ENCODE measurements around the gene MATK. TPM values are rescaled to one million over a fixed set of nuclear protein-coding genes. Genes with fewer than 3 reads are reported as not detected.
A peak's percentile ranks its signal among the peaks of the same experiment; 100 is the strongest.

The MATK gene
- total and polyA plus RNA-seq, 3 experiments from 2014 or later, result 27.6 to 142 (median 28.1) TPM

GRCh38 chr19:3784607-3785450 lies 1.4 kb downstream of the MATK start:
- peaks cover 6 to 24% (median 20%) of the 10 kb centered on the region in 3 donors for H3K36me3 Mint-ChIP-seq
- H3K4me3 Mint-ChIP-seq, result peak overlapping the region; percentile 83 to 95 (median 90)
- no peaks in the 10 kb centered on the region for H3K27me3 ChIP-seq (ENCODE audit: insufficient read depth, low read length, poor library complexity, severe bottlenecking)
- peaks cover 15% of the 10 kb centered on the region for H3K9me3 ChIP-seq (ENCODE audit: low read length)
- peak overlapping the region; percentile 34 to 96 (median 84) for H3K27ac Mint-ChIP-seq
- CTCF ChIA-PET, result interaction anchor here (0.7 to 3.4 kb wide), 8 partner anchors 11 to 38 kb away, joined by 3 to 15 read pairs (median 6); partner anchors contain the start of gene MRPL54
- POLR2A ChIA-PET, result interaction anchor here (1.0 to 2.3 kb wide), 3 partner anchors 11 to 22 kb away, joined by 4 to 6 read pairs (median 6); no protein-coding TSS in a partner anchor
- peaks cover 10 to 20% (median 16%) of the 10 kb centered on the region in 5 donors for H3K9me3 Mint-ChIP-seq
- peaks cover 0 to 1% of the 10 kb centered on the region in 2 donors for H3K27me3 Mint-ChIP-seq
- H3K4me1 ChIP-seq (ENCODE audit: insufficient read depth, low read length), result peaks cover 15% of the 10 kb centered on the region
- H3K4me1 Mint-ChIP-seq, result peaks cover 34 to 48% (median 42%) of the 10 kb centered on the region in 3 donors
- peaks cover 7% of the 10 kb centered on the region for H3K36me3 ChIP-seq (ENCODE audit: insufficient read depth, low read length)
- peak overlapping the region; percentile 59 for H3K27ac ChIP-seq (ENCODE audit: low read depth, low read length)
- H3K4me3 ChIP-seq (ENCODE audit: low read length), result peak overlapping the region; percentile 58
- no peak for DNase-seq

GRCh38 chr19:3783660-3784584 lies 2.3 kb downstream of the MATK start:
- Histone ChIP-seq H3K36me3 (ENCODE audit: insufficient read depth, low read length) (peaks cover 7% of the 10 kb centered on the region), H3K9me3 (ENCODE audit: low read length) (peaks cover 15% of the 10 kb centered on the region), H3K27me3 (ENCODE audit: insufficient read depth, low read length, poor library complexity, severe bottlenecking) (no peaks in the 10 kb centered on the region), H3K27ac (ENCODE audit: low read depth, low read length) (no peak overlapping the region), H3K4me1 (ENCODE audit: insufficient read depth, low read length) (peaks cover 14% of the 10 kb centered on the region), H3K4me3 (ENCODE audit: low read length) (no peak overlapping the region)
- Mint-ChIP-seq H3K27me3 (peaks cover 0 to 1% of the 10 kb centered on the region in 2 donors), H3K4me3 (peak overlapping the region; percentile 83 to 95 (median 90)), H3K9me3 (peaks cover 10 to 20% (median 16%) of the 10 kb centered on the region in 5 donors), H3K4me1 (peaks cover 27 to 40% (median 36%) of the 10 kb centered on the region in 3 donors), H3K27ac (peak overlapping the region; percentile 67 to 96 (median 89)), H3K36me3 (peaks cover 6 to 24% (median 20%) of the 10 kb centered on the region in 3 donors)
- ChIA-PET CTCF (interaction anchor here (0.6 to 3.4 kb wide), 10 partner anchors 16 to 101 kb away, joined by 3 to 15 read pairs (median 5); partner anchors contain the start of gene MRPL54), POLR2A (interaction anchor here (2.0 to 2.3 kb wide), 2 partner anchors 14 to 21 kb away, joined by 6 read pairs; no protein-coding TSS in a partner anchor)
- DNase-seq, result peak in 4 of 5 donors; percentile 38 to 68 (median 55)

DNA sequence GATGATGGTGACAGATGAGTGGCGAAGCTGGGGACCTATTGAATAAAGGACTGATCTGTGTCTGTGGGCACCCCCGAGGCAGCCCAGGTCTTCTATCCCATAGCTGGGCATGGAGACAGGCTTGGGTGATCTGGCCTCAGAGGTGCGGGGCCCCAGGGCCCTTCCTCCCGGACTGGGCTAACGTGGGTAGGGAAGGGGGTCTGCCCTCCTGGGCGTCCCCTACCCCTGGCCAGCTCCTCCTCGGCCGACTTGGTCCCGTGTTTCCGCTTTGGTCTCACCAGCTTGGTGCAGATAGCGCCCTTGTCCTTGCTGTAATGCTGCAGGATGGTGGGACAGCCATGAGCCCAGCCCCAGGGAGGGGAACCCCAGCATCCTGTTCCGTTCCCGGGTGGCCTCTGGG lies 3.3 kb downstream of the MATK start:
- H3K9me3 Mint-ChIP-seq, result peaks cover 10 to 20% (median 16%) of the 10 kb centered on the region in 5 donors
- peak overlapping the region in 2 of 7 donors; percentile 18 to 59 for H3K4me3 Mint-ChIP-seq
- Histone ChIP-seq H3K27me3 (ENCODE audit: insufficient read depth, low read length, poor library complexity, severe bottlenecking) (no peaks in the 10 kb centered on the region), H3K27ac (ENCODE audit: low read depth, low read length) (no peak overlapping the region), H3K36me3 (ENCODE audit: insufficient read depth, low read length) (peaks cover 7% of the 10 kb centered on the region), H3K9me3 (ENCODE audit: low read length) (peaks cover 15% of the 10 kb centered on the region), H3K4me1 (ENCODE audit: insufficient read depth, low read length) (peaks cover 14% of the 10 kb centered on the region), H3K4me3 (ENCODE audit: low read length) (no peak overlapping the region)
- peaks cover 0 to 1% of the 10 kb centered on the region in 2 donors for H3K27me3 Mint-ChIP-seq
- ChIA-PET POLR2A (no interaction called here), CTCF (interaction anchor here (0.6 to 3.4 kb wide), 7 partner anchors 20 to 102 kb away, joined by 3 to 15 read pairs (median 6); partner anchors contain the start of gene MRPL54)
- peaks cover 6 to 24% (median 20%) of the 10 kb centered on the region in 3 donors for H3K36me3 Mint-ChIP-seq
- peak overlapping the region in 1 of 8 donors; percentile 70 for H3K27ac Mint-ChIP-seq
- peaks cover 23 to 36% (median 31%) of the 10 kb centered on the region in 3 donors for H3K4me1 Mint-ChIP-seq
- DNase-seq, result no peak

- Mint-ChIP-seq H3K4me1 (peaks cover 23 to 33% (median 29%) of the 10 kb centered on the region in 3 donors), H3K36me3 (peaks cover 6 to 24% (median 20%) of the 10 kb centered on the region in 3 donors), H3K27me3 (peaks cover 0 to 1% of the 10 kb centered on the region in 2 donors), H3K4me3 (peak overlapping the region in 6 of 7 donors; percentile 18 to 73 (median 46)), H3K9me3 (peaks cover 10 to 20% (median 16%) of the 10 kb centered on the region in 5 donors), H3K27ac (peak overlapping the region in 4 of 8 donors; percentile 61 to 83 (median 66))
- ChIA-PET CTCF (interaction anchor here (1.1 to 3.4 kb wide), 3 partner anchors 30 to 85 kb away, joined by 3 to 15 read pairs (median 6); no protein-coding TSS in a partner anchor), POLR2A (no interaction called here)
- H3K4me3 ChIP-seq (ENCODE audit: low read length), result no peak overlapping the region
- no peak overlapping the region for H3K27ac ChIP-seq (ENCODE audit: low read depth, low read length)
- H3K9me3 ChIP-seq (ENCODE audit: low read length), result peaks cover 15% of the 10 kb centered on the region
- H3K36me3 ChIP-seq (ENCODE audit: insufficient read depth, low read length), result peaks cover 7% of the 10 kb centered on the region
- DNase-seq, result no peak
- H3K4me1 ChIP-seq (ENCODE audit: insufficient read depth, low read length), result peaks cover 14% of the 10 kb centered on the region
- no peaks in the 10 kb centered on the region for H3K27me3 ChIP-seq (ENCODE audit: insufficient read depth, low read length, poor library complexity, severe bottlenecking)
These were observed 3.9 kb downstream of the MATK start for GRCh38 chr19:3782330-3782729.

DNA sequence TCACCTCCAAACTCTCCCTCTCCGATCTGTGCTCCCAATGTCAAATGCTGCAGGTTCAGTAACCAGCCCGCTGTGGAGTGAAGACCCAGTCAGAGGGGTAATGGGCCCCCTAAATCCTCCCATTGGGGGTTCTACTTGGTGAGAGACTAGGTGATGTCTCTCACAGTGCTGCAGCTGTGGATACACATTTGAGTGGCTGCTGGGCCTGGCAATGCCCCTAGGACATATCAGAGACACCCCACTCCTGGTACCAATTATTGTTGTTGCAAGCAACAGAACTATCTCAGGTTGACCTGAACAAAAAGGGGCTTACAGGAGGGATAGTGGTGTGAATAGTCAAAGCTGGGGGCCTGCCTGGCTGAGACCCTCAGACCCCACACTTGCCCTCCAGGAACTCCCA lies 4.6 kb downstream of the MATK start:
- POLR2A ChIA-PET, result interaction anchor here (1.1 kb wide), 1 partner anchor 19 kb away, joined by 6 read pairs; the partner anchor contains the start of gene MRPL54
- Mint-ChIP-seq H3K9me3 (peaks cover 10 to 20% (median 16%) of the 10 kb centered on the region in 5 donors), H3K27ac (peak overlapping the region in 4 of 8 donors; percentile 40 to 72 (median 62)), H3K27me3 (peaks cover 0 to 1% of the 10 kb centered on the region in 2 donors), H3K4me1 (peaks cover 23 to 30% (median 25%) of the 10 kb centered on the region in 3 donors), H3K4me3 (peak overlapping the region in 2 of 7 donors; percentile 28 to 59), H3K36me3 (peaks cover 7 to 24% (median 20%) of the 10 kb centered on the region in 3 donors)
- Histone ChIP-seq H3K4me1 (ENCODE audit: insufficient read depth, low read length) (peaks cover 10% of the 10 kb centered on the region), H3K27ac (ENCODE audit: low read depth, low read length) (no peak overlapping the region), H3K4me3 (ENCODE audit: low read length) (no peak overlapping the region), H3K9me3 (ENCODE audit: low read length) (peaks cover 15% of the 10 kb centered on the region), H3K36me3 (ENCODE audit: insufficient read depth, low read length) (peaks cover 7% of the 10 kb centered on the region), H3K27me3 (ENCODE audit: insufficient read depth, low read length, poor library complexity, severe bottlenecking) (no peaks in the 10 kb centered on the region)
- DNase-seq, result no peak
- CTCF ChIA-PET, result interaction anchor here (1.3 to 1.9 kb wide), 2 partner anchors 16 to 41 kb away, joined by 3 to 4 read pairs; no protein-coding TSS in a partner anchor

GRCh38 chr19:3780786-3781304 lies 5.3 kb downstream of the MATK start:
- ChIA-PET CTCF (interaction anchor here (1.0 to 2.2 kb wide), 4 partner anchors 17 to 42 kb away, joined by 3 to 9 read pairs (median 4); partner anchors contain the start of genes APBA3 and MRPL54), POLR2A (interaction anchor here (1.1 kb wide), 1 partner anchor 19 kb away, joined by 6 read pairs; the partner anchor contains the start of gene MRPL54)
- H3K27ac Mint-ChIP-seq, result peak overlapping the region in 6 of 8 donors; percentile 7 to 72 (median 58)
- peak overlapping the region in 1 of 7 donors; percentile 46 for H3K4me3 Mint-ChIP-seq
- H3K27me3 ChIP-seq (ENCODE audit: insufficient read depth, low read length, poor library complexity, severe bottlenecking), result no peaks in the 10 kb centered on the region
- H3K36me3 ChIP-seq (ENCODE audit: insufficient read depth, low read length), result peaks cover 7% of the 10 kb centered on the region
- DNase-seq, result no peak
- H3K4me1 ChIP-seq (ENCODE audit: insufficient read depth, low read length), result peaks cover 9% of the 10 kb centered on the region
- H3K4me3 ChIP-seq (ENCODE audit: low read length), result no peak overlapping the region
- peaks cover 15% of the 10 kb centered on the region for H3K9me3 ChIP-seq (ENCODE audit: low read length)
- H3K36me3 Mint-ChIP-seq, result peaks cover 7 to 22% (median 20%) of the 10 kb centered on the region in 3 donors
- no peak overlapping the region for H3K27ac ChIP-seq (ENCODE audit: low read depth, low read length)
- H3K4me1 Mint-ChIP-seq, result peaks cover 23 to 28% (median 25%) of the 10 kb centered on the region in 3 donors
- peaks cover 0 to 1% of the 10 kb centered on the region in 2 donors for H3K27me3 Mint-ChIP-seq
- peaks cover 10 to 20% (median 16%) of the 10 kb centered on the region in 5 donors for H3K9me3 Mint-ChIP-seq

Measured in CD8-positive, alpha-beta memory T cell (primary cell).